Measurements from ENCODE around the gene FAF1.

The FAF1 gene

GRCh38 chr1:50983219-50983802, 23.2 kb upstream of the FAF1 start:
- no peak overlapping the region for H3K4me3 ChIP-seq (ENCODE audit: low read depth, low read length)
- TF ChIP-seq CTCF (IDR thresholded peaks at IDR 0.05; ENCODE audit: insufficient read depth, low read depth, low read length, missing control alignments) = no peak
- no peak for DNase-seq (ENCODE audit: low read depth)

- H3K4me3 ChIP-seq (ENCODE audit: low read depth, low read length) = no peak overlapping the region
- TF ChIP-seq CTCF (IDR thresholded peaks at IDR 0.05; ENCODE audit: insufficient read depth, low read depth, low read length, missing control alignments) = no peak
- no peak for DNase-seq (ENCODE audit: low read depth)
Observed at GRCh38 chr1:50982611-50983010, 22.5 kb upstream of the FAF1 start.

GRCh38 chr1:50981741-50982140, 21.7 kb upstream of the FAF1 start:
- TF ChIP-seq CTCF (IDR thresholded peaks at IDR 0.05; ENCODE audit: insufficient read depth, low read depth, low read length, missing control alignments) = no peak
- DNase-seq (ENCODE audit: low read depth) = no peak
- H3K4me3 ChIP-seq (ENCODE audit: low read depth, low read length) = no peak overlapping the region; the same call in 1 of the 2 replicates

- DNase-seq (ENCODE audit: low read depth) = no peak
- H3K4me3 ChIP-seq (ENCODE audit: low read depth, low read length) = peak overlapping the region; percentile 11; the same call in 1 of the 2 replicates
- no peak for TF ChIP-seq CTCF (IDR thresholded peaks at IDR 0.05; ENCODE audit: insufficient read depth, low read depth, low read length, missing control alignments)
Observed at GRCh38 chr1:50980505-50980904, 20.4 kb upstream of the FAF1 start.

GRCh38 chr1:50979937-50980336, 19.9 kb upstream of the FAF1 start:
- TF ChIP-seq CTCF (IDR thresholded peaks at IDR 0.05; ENCODE audit: insufficient read depth, low read depth, low read length, missing control alignments) = no peak
- peak overlapping the region; percentile 99 for H3K4me3 ChIP-seq (ENCODE audit: low read depth, low read length)
- DNase-seq (ENCODE audit: low read depth) = no peak

GRCh38 chr1:50978852-50979781, 19.1 kb upstream of the FAF1 start:
- TF ChIP-seq CTCF (IDR thresholded peaks at IDR 0.05; ENCODE audit: insufficient read depth, low read depth, low read length, missing control alignments) = no peak
- H3K4me3 ChIP-seq (ENCODE audit: low read depth, low read length) = peak overlapping the region; percentile 99
- DNase-seq (ENCODE audit: low read depth) = peak; percentile 50

Data from GM12865 (cell line).